ENCODE data around the gene HPS4. TPM values are rescaled to one million over a fixed set of nuclear protein-coding genes. Genes with fewer than 3 reads are reported as not detected.

HPS4 gene
- total RNA-seq, 1 experiment from 2014 or later = 48.1 TPM

- Mint-ChIP-seq H3K4me1 (peaks cover 32% of the 10 kb centered on the region), H3K9me3 (no peaks in the 10 kb centered on the region), H3K27ac (no peak overlapping the region), H3K4me3 (peak overlapping the region; percentile 89), H3K36me3 (peaks cover 38% of the 10 kb centered on the region), H3K27me3 (ENCODE audit: low read depth) (no peaks in the 10 kb centered on the region)
- ChIA-PET POLR2A (no interaction called here), CTCF (interaction anchor here (0.9 to 4.8 kb wide), 2 partner anchors 18 to 184 kb away, joined by 3 to 17 read pairs; no protein-coding TSS in a partner anchor)
- no peak for DNase-seq (ENCODE audit: low spot score)
- TF ChIP-seq SP1 (CRISPR knock-in tag; conservative IDR thresholded peaks at IDR 0.05) (no peak), ATF6 (CRISPR knock-in tag; IDR thresholded peaks at IDR 0.05) (no peak), SMAD4 (CRISPR knock-in tag; IDR thresholded peaks at IDR 0.05) (no peak), SMAD3 (CRISPR knock-in tag; IDR thresholded peaks at IDR 0.05; ENCODE audit: borderline replicate concordance) (no peak), MLX (CRISPR knock-in tag; IDR thresholded peaks at IDR 0.05) (no peak), ZNF416 (CRISPR knock-in tag; IDR thresholded peaks at IDR 0.05) (no peak), TEAD1 (CRISPR knock-in tag; IDR thresholded peaks at IDR 0.05) (no peak), GTF2I (CRISPR knock-in tag; conservative IDR thresholded peaks at IDR 0.05) (no peak), ZBTB43 (CRISPR knock-in tag; IDR thresholded peaks at IDR 0.05) (no peak), ARID4B (CRISPR knock-in tag; IDR thresholded peaks at IDR 0.05; ENCODE audit: borderline replicate concordance) (no peak), CREM (CRISPR knock-in tag; IDR thresholded peaks at IDR 0.05) (no peak), KAT7 (CRISPR knock-in tag; IDR thresholded peaks at IDR 0.05; ENCODE audit: borderline replicate concordance) (no peak), ELF4 (CRISPR knock-in tag; IDR thresholded peaks at IDR 0.05; ENCODE audit: low read depth) (no peak), PREB (CRISPR knock-in tag; IDR thresholded peaks at IDR 0.05; ENCODE audit: borderline replicate concordance) (no peak), OVOL2 (CRISPR knock-in tag; IDR thresholded peaks at IDR 0.05; ENCODE audit: borderline replicate concordance) (no peak), RELA (CRISPR knock-in tag; IDR thresholded peaks at IDR 0.05; ENCODE audit: borderline replicate concordance) (no peak), JUN (CRISPR knock-in tag; IDR thresholded peaks at IDR 0.05) (no peak)
- ATAC-seq = no peak
These were observed 2.3 kb upstream of the HPS4 start for GRCh38 chr22:26485806-26486390.

Data from WTC11 (cell line).